Frontal cortex (tissue), 4 donors: Measurements from ENCODE around the gene TVP23C. TPM values are rescaled to one million over a fixed set of nuclear protein-coding genes. Genes with fewer than 3 reads are reported as not detected.

ENCODE experiments used
- DNase-seq, 2 donors: peaks; one replicate each; pipeline ENCODE4 v3.0.0; 2012; ENCODE audit warnings: low spot score in 2 of 2
- FAIRE-seq: peaks from 2 replicates; lab custom pipeline; 2012; peaks lifted over from hg19 to GRCh38; lab: Jason Lieb, UNC
- total RNA-seq: library from RNA; depleted of rRNA; stranded (reverse); fragments of >200 nt; gene quantifications from one replicate; pipeline ENCODE4 v1.2.3, GENCODE V29; 2014
- donor health status: control.
- donor health status: control.
- donor health status: control.

TVP23C gene
- total RNA-seq, 1 donor from 2014 or later, result 47.7 TPM

DNA sequence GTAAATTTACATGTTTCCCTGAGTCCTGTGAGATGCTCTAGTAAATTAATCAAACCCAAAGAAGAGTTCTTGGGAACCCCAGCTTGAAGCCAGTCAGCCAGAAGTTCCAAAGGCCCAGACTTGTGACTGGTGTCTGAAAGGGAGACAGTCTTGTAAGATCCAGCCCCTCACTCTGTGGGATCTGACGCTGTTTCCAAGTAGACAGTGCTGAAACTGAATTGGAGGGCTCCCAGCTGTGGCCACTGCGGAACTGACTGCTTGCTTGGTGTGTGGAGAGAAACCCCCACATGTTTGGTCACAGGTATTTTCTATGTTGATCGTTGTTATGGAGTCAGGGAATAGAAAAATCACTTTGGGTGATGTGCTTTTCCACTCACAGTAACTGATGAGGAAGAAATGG, 90.4 kb downstream of the TVP23C start:
- DNase-seq, result no peak
- no peak for FAIRE-seq

DNA sequence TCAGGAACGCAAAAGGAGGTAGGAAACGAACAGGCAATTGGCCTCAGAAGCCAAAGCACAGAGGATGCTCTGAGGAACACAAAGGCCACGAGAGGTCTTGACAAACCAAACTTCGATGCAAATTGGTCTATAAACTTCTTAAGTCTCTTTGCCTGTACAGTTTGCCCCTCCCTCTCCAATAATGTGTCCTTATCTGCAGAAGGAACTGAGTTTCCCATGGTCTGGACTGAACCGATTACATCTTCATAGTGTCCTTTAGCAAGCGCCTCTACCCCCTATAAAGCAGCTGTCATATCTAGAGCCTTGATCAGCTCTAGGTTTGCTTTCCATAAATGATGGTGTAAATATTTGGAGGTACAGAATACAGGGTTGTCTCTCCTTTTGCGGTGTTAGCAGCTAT, 92.7 kb downstream of the TVP23C start:
- FAIRE-seq, result no peak
- DNase-seq, result no peak

GRCh38 chr17:15469260-15469659, 94.0 kb downstream of the TVP23C start:
- DNase-seq, result no peak
- FAIRE-seq, result no peak

GRCh38 chr17:15468126-15468525, 95.2 kb downstream of the TVP23C start:
- DNase-seq (no peak), FAIRE-seq (no peak)

GRCh38 chr17:15467592-15467991, 95.7 kb downstream of the TVP23C start, which contains the start of gene CDRT4:
TSS of gene CDRT4 (minus strand) at chr17:15467621. CDS start at chr17:15440238, 27,383 bp downstream.
- no peak for FAIRE-seq

DNA sequence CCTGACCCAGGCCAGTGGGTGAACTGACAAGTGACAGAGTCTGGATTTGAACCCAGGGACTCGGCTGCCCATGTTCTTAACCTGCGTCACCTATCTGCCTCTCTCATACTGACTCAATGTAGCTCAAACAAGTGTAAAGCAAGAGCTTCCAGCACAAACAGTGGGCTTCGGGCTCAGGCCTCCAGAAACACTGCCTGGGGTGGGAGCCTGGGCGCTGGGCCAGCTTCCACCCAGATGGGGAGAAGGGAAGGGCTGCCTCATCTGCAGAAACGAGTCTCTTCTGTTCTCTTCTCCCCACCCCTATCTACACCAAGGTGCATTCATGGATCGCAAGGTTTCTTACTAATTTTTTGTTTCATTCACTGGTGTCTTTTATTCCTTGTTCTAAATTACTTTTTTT, 97.2 kb downstream of the TVP23C start:
- FAIRE-seq (no peak), DNase-seq (no peak)

More at GRCh38 chr17:15467592-15467991, 95.7 kb downstream of the TVP23C start, which contains the start of gene CDRT4:
- DNase-seq, result no peak

DNA sequence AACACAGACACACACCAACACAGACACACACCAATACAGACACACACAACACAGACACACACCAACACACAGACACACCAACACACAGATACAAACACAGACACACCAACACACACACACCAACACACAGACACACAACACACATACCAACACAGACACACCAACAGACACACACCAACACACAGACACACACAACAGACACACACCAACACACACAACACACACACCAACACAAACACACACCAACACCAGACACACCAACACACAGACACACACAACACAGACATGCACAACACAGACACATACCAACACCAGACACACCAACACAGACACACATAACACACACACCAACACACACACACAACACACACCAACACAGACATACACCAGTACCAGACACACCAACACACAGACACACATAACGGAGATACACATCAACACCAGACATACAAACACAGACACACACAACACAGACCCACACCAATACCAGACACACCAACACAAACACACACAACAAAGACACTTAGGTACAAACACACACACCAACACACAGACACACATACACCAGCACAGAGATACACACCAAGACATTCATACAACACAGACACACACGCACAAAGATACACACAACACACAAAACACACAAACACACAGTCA, 98.1 kb downstream of the TVP23C start:
- no peak for FAIRE-seq

DNA sequence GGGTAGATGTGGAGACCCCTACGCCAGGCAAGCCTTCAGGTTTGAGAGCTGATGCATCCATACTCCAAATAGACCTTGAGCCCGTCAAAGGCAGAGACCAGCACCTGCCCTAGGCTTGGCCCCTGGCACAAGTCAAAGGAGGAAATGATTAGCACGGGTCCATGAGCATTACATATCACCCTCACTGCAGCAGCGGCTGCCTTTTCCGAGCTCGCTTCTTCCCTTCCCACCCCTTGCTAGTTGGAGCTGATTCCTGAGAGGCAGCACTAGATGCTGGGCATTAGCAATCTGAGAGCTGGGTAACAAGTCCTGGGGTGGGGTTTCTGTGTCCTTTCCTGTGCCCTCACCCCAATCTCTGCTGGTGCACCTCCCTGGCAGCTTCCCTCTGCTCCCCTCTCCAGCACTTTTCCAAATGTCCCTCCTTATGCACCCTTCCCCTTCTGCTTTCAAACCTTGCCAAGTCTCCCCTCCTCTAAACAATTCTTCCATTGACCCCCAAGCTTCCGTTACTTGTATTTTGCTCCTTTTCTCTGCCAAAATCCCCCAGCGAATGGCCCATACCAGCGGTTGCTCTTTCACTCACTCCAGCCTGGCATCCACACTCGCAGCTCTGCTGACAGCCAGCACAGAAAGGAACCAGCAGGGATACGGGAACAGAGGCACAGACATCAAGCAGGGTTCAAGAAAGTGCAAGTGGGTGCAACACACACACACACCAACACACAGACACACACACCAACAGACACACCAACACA, 98.9 kb downstream of the TVP23C start:
- FAIRE-seq (no peak), DNase-seq (no peak)

More for the DNA sequence above, 98.1 kb downstream of the TVP23C start:
- no peak for DNase-seq

DNA sequence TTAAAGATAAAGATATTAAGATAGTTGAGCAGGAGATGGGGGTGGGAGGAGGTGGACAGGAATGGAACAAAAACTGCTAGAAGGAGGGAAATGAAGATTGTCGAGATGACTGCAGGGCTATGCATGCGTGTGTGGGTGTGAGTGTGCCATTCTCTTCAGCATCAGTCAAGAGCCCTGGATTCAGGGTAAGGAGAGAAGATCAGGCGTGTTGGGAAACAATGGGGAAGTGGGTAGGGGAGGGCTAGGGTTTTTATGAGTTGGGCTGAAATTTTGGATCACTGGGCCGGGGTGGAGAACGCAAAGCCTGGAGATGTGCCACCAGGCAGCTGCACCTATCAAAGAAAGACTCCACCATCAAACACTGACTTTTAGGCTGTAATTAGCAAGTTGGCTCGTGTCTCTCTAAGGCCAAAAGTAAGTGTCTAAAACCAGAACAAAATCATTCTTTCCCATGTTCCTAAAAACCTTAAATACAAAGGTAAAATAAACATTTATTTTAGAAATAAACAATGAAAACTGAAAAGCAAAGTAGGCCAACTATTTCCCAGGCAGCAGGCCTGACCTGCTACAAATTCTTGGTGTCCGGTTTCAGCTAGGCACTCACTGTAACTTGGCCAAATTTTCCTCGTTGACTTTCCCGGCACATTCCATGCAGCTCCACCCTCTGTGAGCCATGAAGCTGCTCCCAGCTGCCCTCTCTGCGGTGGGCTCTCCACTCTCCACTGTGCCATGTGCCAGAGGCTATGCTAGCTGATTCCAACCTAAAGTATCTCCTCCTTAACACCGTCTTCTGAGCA, 100.1 kb downstream of the TVP23C start:
- FAIRE-seq (no peak), DNase-seq (peak in 1 of 2 donors; percentile 32)

DNA sequence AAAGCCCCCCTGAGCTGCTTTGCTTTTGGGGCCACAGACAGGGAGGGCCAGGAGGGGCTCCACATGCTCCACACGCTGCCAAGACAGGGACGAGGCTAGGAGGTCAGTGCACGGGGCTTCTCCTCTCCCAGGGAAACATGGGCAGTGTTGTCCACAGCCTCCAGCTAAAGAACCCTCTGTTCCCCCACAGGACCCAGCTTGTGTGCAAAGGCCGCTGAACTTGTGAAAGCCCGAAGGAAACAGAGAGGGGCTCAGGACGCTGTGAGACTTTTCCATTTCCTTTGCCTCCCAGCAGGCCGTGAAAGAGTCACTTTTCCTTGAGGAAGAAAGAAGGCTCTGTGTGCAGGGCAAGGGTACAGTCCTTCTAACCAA, 105.6 kb downstream of the TVP23C start:
- no peak for FAIRE-seq
- DNase-seq, result no peak

- FAIRE-seq, result no peak
Measured at GRCh38 chr17:15456972-15457722, 106.1 kb downstream of the TVP23C start.

GRCh38 chr17:15456496-15456895, 106.8 kb downstream of the TVP23C start:
- DNase-seq (no peak), FAIRE-seq (no peak)

More at GRCh38 chr17:15456972-15457722, 106.1 kb downstream of the TVP23C start:
- DNase-seq, result peak in 1 of 2 donors; percentile 20

DNA sequence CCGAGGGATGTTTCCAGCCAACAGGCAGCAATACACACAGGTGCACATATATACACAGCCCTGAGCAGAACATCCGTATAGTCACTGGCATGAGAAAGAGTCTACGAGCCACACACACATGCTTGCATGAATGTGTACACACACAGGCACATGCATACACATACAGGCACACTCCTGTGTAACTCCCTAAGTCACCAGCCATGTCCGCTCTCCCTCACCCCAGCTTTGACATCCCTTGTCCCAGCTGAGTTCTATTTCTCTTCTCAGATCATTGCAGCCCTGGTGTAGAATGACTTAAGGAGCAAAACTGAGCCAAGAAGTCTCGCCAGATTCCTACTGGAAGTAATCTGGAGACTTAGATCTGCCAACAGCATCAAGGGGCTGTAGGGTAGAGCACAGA, 108.9 kb downstream of the TVP23C start:
- DNase-seq, result no peak
- FAIRE-seq, result no peak

- DNase-seq, result no peak
- no peak for FAIRE-seq
Measured at GRCh38 chr17:15453782-15454181, 109.5 kb downstream of the TVP23C start.

DNA sequence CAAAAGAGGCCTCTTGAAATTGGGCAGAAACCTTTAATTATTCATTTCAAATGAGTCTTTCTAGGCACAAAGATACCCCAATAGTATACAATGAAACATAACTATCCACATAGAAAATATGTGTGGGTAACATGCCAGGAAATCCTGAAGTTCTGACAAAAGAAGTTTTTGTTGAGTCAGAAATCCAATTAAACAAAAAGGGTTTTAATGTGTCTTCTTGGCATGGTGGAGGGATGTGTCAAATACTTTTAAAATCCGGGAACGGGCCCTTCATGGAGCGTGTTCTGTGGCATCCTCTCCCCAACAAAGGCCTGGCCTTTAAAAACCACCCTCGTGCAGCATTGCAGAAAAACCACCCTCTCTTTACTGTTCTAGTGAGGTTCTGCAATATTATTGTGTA, 110.0 kb downstream of the TVP23C start:
- FAIRE-seq, result no peak

GRCh38 chr17:15452746-15453145, 110.5 kb downstream of the TVP23C start:
- no peak for DNase-seq
- FAIRE-seq, result no peak

More for the DNA sequence above, 110.0 kb downstream of the TVP23C start:
- DNase-seq, result no peak
